Osteoblast (primary cell): Measurements from ENCODE around the gene NRG2. TPM values are rescaled to one million over a fixed set of nuclear protein-coding genes. Genes with fewer than 3 reads are reported as not detected.

ENCODE experiments used
- DNase-seq: peaks from one replicate; pipeline ENCODE4 v3.0.0; 2011; ENCODE audit warnings: low spot score, mixed read lengths; ENCODE audit not compliant: insufficient read length; ENCODE audit errors: missing footprints
- H2AFZ ChIP-seq: 2 replicates; pipeline ENCODE4 v1.6.0; 2011; ENCODE audit warnings: mild to moderate bottlenecking, low read length
- H3K27ac ChIP-seq: 2 replicates; pipeline ENCODE4 v1.5.1; 2011; ENCODE audit warnings: mild to moderate bottlenecking, low read depth, low read length, moderate library complexity
- H3K27me3 ChIP-seq: 2 replicates; pipeline ENCODE4 v1.6.0; 2012; ENCODE audit warnings: mild to moderate bottlenecking, control low read depth, inconsistent platforms, low read length, moderate library complexity; ENCODE audit not compliant: insufficient read depth
- H3K36me3 ChIP-seq: 2 replicates; pipeline ENCODE4 v1.5.1; 2011; ENCODE audit warnings: mild to moderate bottlenecking, low read length, control low read depth, moderate library complexity; ENCODE audit not compliant: insufficient read depth
- H3K4me1 ChIP-seq: 2 replicates; pipeline ENCODE4 v1.5.1; 2011; ENCODE audit warnings: mild to moderate bottlenecking, low read length, control low read depth, moderate library complexity; ENCODE audit not compliant: insufficient read depth
- H3K4me2 ChIP-seq: 2 replicates; pipeline ENCODE4 v1.6.0; 2011; ENCODE audit warnings: mild to moderate bottlenecking, low read length; ENCODE audit not compliant: insufficient read depth
- H3K4me3 ChIP-seq: fragments of 200-600 bp; sonication (generic); 3 replicates; pipeline ENCODE4 v1.5.1; 2012; ENCODE audit warnings: mild to moderate bottlenecking, low read length, inconsistent platforms; ENCODE audit not compliant: insufficient read depth
- H3K79me2 ChIP-seq: 2 replicates; pipeline ENCODE4 v1.6.0; 2012; ENCODE audit warnings: mild to moderate bottlenecking, low read length, control low read depth, inconsistent platforms; ENCODE audit not compliant: insufficient read depth
- H3K9me3 ChIP-seq: 2 replicates; pipeline ENCODE4 v1.5.1; 2011; ENCODE audit warnings: low read depth, low read length, control low read depth
- H4K20me1 ChIP-seq: 2 replicates; pipeline ENCODE4 v1.6.0; 2012; ENCODE audit warnings: mild to moderate bottlenecking, low read length, control low read depth; ENCODE audit not compliant: insufficient read depth
- total RNA-seq: library from RNA; depleted of rRNA; stranded (reverse); fragments of >200 nt; gene quantifications from 2 replicates; pipeline ENCODE4 v1.2.3, GENCODE V29; 2012
- TF ChIP-seq, protein P1 (sequence below): IDR thresholded peaks from 2 replicates; pipeline ENCODE4 v1.5.1; 2011; ENCODE audit warnings: mild to moderate bottlenecking, low read depth, low read length, moderate library complexity; ENCODE audit errors: extremely low read depth

Gene NRG2
- total RNA-seq, 1 donor: 0.72 TPM

DNA sequence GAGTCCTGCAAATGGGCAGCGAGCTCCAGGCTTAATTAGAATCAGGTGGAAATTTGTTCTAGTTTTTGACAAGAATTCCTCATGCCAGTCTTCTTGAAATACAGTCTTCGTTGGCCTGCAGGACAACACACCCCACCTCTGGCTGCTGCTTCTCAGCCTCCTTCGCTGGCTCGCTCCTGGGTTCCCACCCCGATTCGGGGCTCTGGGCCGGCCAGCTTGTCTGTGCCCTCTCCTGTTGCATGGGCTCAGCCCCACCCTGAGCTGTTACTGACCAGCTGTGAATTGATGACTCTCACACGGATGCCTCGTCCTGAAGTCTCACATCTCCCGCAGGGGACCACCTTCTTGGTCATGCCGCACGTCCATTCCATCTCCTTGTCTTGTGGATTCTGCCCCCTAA lies 226.5 kb downstream of the NRG2 start:
- H3K36me3 ChIP-seq: no peaks in the 10 kb centered on the region
- peak; percentile 50 for DNase-seq
- H3K4me2 ChIP-seq: no peak overlapping the region
- H3K79me2 ChIP-seq: no peaks in the 10 kb centered on the region
- no peaks in the 10 kb centered on the region for H4K20me1 ChIP-seq
- no peaks in the 10 kb centered on the region for H3K27me3 ChIP-seq
- TF ChIP-seq, protein P1, sequence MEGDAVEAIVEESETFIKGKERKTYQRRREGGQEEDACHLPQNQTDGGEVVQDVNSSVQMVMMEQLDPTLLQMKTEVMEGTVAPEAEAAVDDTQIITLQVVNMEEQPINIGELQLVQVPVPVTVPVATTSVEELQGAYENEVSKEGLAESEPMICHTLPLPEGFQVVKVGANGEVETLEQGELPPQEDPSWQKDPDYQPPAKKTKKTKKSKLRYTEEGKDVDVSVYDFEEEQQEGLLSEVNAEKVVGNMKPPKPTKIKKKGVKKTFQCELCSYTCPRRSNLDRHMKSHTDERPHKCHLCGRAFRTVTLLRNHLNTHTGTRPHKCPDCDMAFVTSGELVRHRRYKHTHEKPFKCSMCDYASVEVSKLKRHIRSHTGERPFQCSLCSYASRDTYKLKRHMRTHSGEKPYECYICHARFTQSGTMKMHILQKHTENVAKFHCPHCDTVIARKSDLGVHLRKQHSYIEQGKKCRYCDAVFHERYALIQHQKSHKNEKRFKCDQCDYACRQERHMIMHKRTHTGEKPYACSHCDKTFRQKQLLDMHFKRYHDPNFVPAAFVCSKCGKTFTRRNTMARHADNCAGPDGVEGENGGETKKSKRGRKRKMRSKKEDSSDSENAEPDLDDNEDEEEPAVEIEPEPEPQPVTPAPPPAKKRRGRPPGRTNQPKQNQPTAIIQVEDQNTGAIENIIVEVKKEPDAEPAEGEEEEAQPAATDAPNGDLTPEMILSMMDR: no peak
- H2AFZ ChIP-seq: no peak overlapping the region
- H3K4me1 ChIP-seq: no peaks in the 10 kb centered on the region
- no peak overlapping the region for H3K4me3 ChIP-seq
- no peak overlapping the region for H3K27ac ChIP-seq
- H3K9me3 ChIP-seq: no peaks in the 10 kb centered on the region

- no peaks in the 10 kb centered on the region for H3K79me2 ChIP-seq
These were observed 228.3 kb downstream of the NRG2 start for GRCh38 chr5:139814704-139815280.

DNA sequence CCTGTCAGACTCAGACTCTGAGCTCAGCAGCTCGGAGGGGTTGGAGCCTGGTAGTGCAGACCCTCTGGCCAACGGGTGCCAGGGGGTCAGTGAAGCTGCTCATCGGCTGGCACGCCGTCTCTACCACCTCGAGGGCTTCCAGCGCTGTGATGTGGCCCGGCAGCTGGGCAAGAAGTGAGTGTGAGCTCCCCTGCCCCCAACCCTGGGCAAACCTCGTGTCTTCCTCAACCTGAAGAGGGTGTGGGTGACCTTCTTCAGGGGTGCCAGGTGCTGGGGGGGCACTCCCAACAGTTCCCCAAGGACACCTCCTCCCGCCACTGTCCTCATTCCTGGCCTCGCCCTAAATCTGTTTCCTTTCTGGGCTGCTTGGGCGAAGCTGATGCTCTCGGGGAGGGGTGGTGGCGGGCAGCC lies 228.9 kb downstream of the NRG2 start:
- H3K4me2 ChIP-seq: no peak overlapping the region
- no peaks in the 10 kb centered on the region for H3K4me1 ChIP-seq
- no peak overlapping the region for H3K27ac ChIP-seq
- H3K4me3 ChIP-seq: no peak overlapping the region
- H3K79me2 ChIP-seq: no peaks in the 10 kb centered on the region
- H4K20me1 ChIP-seq: no peaks in the 10 kb centered on the region
- no peaks in the 10 kb centered on the region for H3K9me3 ChIP-seq
- no peak overlapping the region for H2AFZ ChIP-seq
- TF ChIP-seq, protein P1: no peak
- H3K27me3 ChIP-seq: no peaks in the 10 kb centered on the region
- H3K36me3 ChIP-seq: no peaks in the 10 kb centered on the region
- peak; percentile 79 for DNase-seq

More at GRCh38 chr5:139814704-139815280, 228.3 kb downstream of the NRG2 start:
- H3K9me3 ChIP-seq: no peaks in the 10 kb centered on the region
- peak; percentile 54 for DNase-seq
- no peaks in the 10 kb centered on the region for H3K36me3 ChIP-seq
- no peaks in the 10 kb centered on the region for H3K4me1 ChIP-seq
- H3K4me3 ChIP-seq: no peak overlapping the region
- H2AFZ ChIP-seq: no peak overlapping the region
- H4K20me1 ChIP-seq: no peaks in the 10 kb centered on the region
- no peaks in the 10 kb centered on the region for H3K27me3 ChIP-seq
- TF ChIP-seq, protein P1: no peak
- no peak overlapping the region for H3K27ac ChIP-seq
- H3K4me2 ChIP-seq: no peak overlapping the region

- H3K4me3 ChIP-seq: no peak overlapping the region
- H3K79me2 ChIP-seq: no peaks in the 10 kb centered on the region
- DNase-seq: peak; percentile 68
- no peaks in the 10 kb centered on the region for H3K4me1 ChIP-seq
- no peaks in the 10 kb centered on the region for H3K36me3 ChIP-seq
- H3K27me3 ChIP-seq: no peaks in the 10 kb centered on the region
- TF ChIP-seq, protein P1: no peak
- no peaks in the 10 kb centered on the region for H3K9me3 ChIP-seq
- H4K20me1 ChIP-seq: no peaks in the 10 kb centered on the region
- H2AFZ ChIP-seq: no peak overlapping the region
- no peak overlapping the region for H3K27ac ChIP-seq
- H3K4me2 ChIP-seq: no peak overlapping the region
These were observed 230.0 kb downstream of the NRG2 start for GRCh38 chr5:139812836-139813805.
